Transverse colon (tissue), 4 donors: ENCODE results near the gene GABRB1. TPM values are rescaled to one million over a fixed set of nuclear protein-coding genes. Genes with fewer than 3 reads are reported as not detected.

Source experiments
- DNase-seq: peaks from one replicate; pipeline ENCODE4 v3.0.0-alpha.2; 2019
- H3K27ac ChIP-seq, 4 donors: fragments of 200-600 bp; sonication (generic); 2 replicates each; pipeline ENCODE4 v1.5.1; 2016 to 2018; ENCODE audit warnings: inconsistent platforms in 4 of 4
- H3K27me3 ChIP-seq: fragments of 200-600 bp; sonication (generic); 2 replicates; pipeline ENCODE4 v1.5.1; 2017; ENCODE audit warnings: inconsistent platforms
- H3K36me3 ChIP-seq, 4 donors: fragments of 200-600 bp; sonication (generic); 2 replicates each; pipeline ENCODE4 v1.5.1; 2017 to 2019; ENCODE audit warnings: inconsistent platforms in 4 of 4
- H3K4me1 ChIP-seq, 4 donors: fragments of 200-600 bp; sonication (generic); 2 replicates each; pipeline ENCODE4 v1.5.1; 2017 to 2020; ENCODE audit warnings: inconsistent platforms in 4 of 4
- H3K4me3 ChIP-seq, 4 donors: fragments of 200-600 bp; sonication (generic); 1 replicate in 1 of 4; 2 replicates in 3 of 4; pipeline versions ENCODE4 v1.5.1 to v1.6.1; 2017 to 2019; ENCODE audit warnings: inconsistent platforms in 4 of 4
- H3K9me3 ChIP-seq, 2 donors: fragments of 200-600 bp; sonication (generic); 2 replicates each; pipeline ENCODE4 v1.5.1; 2017 to 2019; ENCODE audit warnings: inconsistent platforms in 2 of 2
- EP300 ChIP-seq: sonication (generic); formaldehyde crosslinking; IDR thresholded peaks from one replicate; pipeline ENCODE4 v1.6.1; 2017; ENCODE audit warnings: antibody characterized with exemption, low read depth
- POLR2A ChIP-seq: fragments of 450-650 bp; IDR thresholded peaks from one replicate; pipeline ENCODE4 v1.6.1; 2016; ENCODE audit warnings: antibody characterized with exemption, mild to moderate bottlenecking, moderate library complexity
- POLR2AphosphoS5 ChIP-seq, 3 donors: sonication (generic); formaldehyde crosslinking; IDR thresholded peaks; one replicate each; pipeline ENCODE4 v1.6.1; 2016; ENCODE audit warnings: antibody characterized with exemption in 3 of 3
- WGBS, 2 donors: methylation state at CpG; one replicate each; pipeline ENCODE4 v1.1.5; 2018; ENCODE audit warnings: low coverage in 1 of 2; 5-methylcytosine and 5-hydroxymethylcytosine counted together
- in situ Hi-C, 4 donors: fragments of 200-750 bp; cut with MboI; loops; one replicate each; pipeline versions ENCODE4 v1.15.0 to v1.15.1; 2017; ENCODE audit warnings: low sequenced_read_pairs in 3 of 4, low pct_ligation_motif_present in 1 of 4, low pct_unique_long_range_greater_than_20kb in 1 of 4
- intact Hi-C: fragments of 100-400 bp; cut with DNase I; formaldehyde crosslinking; loops from one replicate; pipeline ENCODE4 v1.15.1; 2023; ENCODE audit warnings: low total_unique reads
- total RNA-seq, 4 donors: library from RNA; depleted of rRNA; stranded (reverse); fragments of >200 nt; gene quantifications; one replicate each; pipeline ENCODE4 v1.1.0, GENCODE V29; 2016
- TF ChIP-seq, protein P1 (sequence below), 5 experiments: fragments of 200-600 bp in 3 of 5; fragments of 450-650 bp in 2 of 5; sonication (generic) in 3 of 5; IDR thresholded peaks; 1 replicate in 2 of 5; 2 replicates in 3 of 5; pipeline ENCODE4 v1.5.1; 2016 to 2017; ENCODE audit warnings: antibody characterized with exemption in 5 of 5, inconsistent platforms in 3 of 5, mild to moderate bottlenecking in 2 of 5, moderate library complexity in 1 of 5

The GABRB1 gene
- total RNA-seq, 4 donors from 2014 or later, result 0.14 to 19.7 (median 0.48) TPM; not detected in 1

DNA sequence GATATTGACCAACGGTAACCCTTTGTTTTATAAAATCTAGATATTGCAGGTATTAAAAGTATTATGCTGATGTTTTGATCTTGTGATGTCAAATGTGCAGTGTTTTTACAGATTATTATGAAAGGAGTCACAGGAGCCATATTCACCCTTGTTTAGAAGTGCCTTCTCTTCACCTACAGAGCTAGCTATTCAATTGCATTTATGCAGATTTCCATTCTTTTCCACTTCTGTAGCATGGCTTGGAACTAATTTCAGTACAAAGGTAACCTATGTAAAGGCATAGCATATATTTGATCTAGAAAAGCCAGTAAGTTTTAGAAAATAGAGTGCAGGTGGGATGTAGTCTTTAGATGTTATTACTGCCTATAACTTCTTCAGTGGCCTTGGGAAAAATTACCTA, 176.2 kb downstream of the GABRB1 start:
- no peaks in the 10 kb centered on the region for H3K4me1 ChIP-seq
- no peaks in the 10 kb centered on the region for H3K9me3 ChIP-seq
- no peak overlapping the region for H3K27ac ChIP-seq
- in situ Hi-C loops, result no loop called here
- no peak for DNase-seq
- no peaks in the 10 kb centered on the region for H3K27me3 ChIP-seq
- no peaks in the 10 kb centered on the region for H3K36me3 ChIP-seq
- TF ChIP-seq POLR2A, result no peak
- no peak for TF ChIP-seq POLR2AphosphoS5 (IDR thresholded peaks at IDR 0.05)
- TF ChIP-seq, protein P1, sequence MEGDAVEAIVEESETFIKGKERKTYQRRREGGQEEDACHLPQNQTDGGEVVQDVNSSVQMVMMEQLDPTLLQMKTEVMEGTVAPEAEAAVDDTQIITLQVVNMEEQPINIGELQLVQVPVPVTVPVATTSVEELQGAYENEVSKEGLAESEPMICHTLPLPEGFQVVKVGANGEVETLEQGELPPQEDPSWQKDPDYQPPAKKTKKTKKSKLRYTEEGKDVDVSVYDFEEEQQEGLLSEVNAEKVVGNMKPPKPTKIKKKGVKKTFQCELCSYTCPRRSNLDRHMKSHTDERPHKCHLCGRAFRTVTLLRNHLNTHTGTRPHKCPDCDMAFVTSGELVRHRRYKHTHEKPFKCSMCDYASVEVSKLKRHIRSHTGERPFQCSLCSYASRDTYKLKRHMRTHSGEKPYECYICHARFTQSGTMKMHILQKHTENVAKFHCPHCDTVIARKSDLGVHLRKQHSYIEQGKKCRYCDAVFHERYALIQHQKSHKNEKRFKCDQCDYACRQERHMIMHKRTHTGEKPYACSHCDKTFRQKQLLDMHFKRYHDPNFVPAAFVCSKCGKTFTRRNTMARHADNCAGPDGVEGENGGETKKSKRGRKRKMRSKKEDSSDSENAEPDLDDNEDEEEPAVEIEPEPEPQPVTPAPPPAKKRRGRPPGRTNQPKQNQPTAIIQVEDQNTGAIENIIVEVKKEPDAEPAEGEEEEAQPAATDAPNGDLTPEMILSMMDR (IDR thresholded peaks at IDR 0.05), result no peak
- no peak for TF ChIP-seq EP300
- H3K4me3 ChIP-seq, result no peak overlapping the region
- intact Hi-C loops, result no loop called here
- 85 to 100% methylated on average over 1 of the region's 1 CpG for WGBS, 2 donors

DNA sequence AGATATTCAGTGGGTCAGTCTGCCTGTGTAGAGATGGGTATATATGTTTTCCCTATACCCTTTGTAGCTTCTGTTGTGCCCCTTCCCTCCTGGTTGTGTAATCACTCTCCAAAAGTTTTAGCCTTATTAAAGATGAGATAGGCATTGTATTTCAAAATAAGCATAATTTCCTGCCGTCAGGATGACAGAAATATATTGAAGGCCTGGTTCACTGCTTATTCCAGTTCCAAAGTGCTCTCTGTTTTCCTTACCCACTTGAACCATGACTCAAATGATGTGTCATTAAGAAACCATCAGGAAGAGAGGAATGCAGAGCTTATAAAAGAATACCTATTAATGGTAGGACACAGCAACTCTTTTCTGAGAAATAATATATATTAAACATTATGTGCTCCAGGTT, 178.5 kb downstream of the GABRB1 start:
- intact Hi-C loops, result no loop called here
- H3K4me3 ChIP-seq, result no peak overlapping the region
- H3K9me3 ChIP-seq, result no peaks in the 10 kb centered on the region
- DNase-seq, result no peak
- H3K27ac ChIP-seq, result no peak overlapping the region
- no peaks in the 10 kb centered on the region for H3K4me1 ChIP-seq
- no peaks in the 10 kb centered on the region for H3K27me3 ChIP-seq
- no peaks in the 10 kb centered on the region for H3K36me3 ChIP-seq
- WGBS, 2 donors, result 57 to 75% methylated on average over 1 of the region's 1 CpG
- TF ChIP-seq, protein P1 (IDR thresholded peaks at IDR 0.05), result no peak
- TF ChIP-seq POLR2A, result no peak
- TF ChIP-seq POLR2AphosphoS5 (IDR thresholded peaks at IDR 0.05), result no peak
- no peak for TF ChIP-seq EP300
- in situ Hi-C loops, result no loop called here

DNA sequence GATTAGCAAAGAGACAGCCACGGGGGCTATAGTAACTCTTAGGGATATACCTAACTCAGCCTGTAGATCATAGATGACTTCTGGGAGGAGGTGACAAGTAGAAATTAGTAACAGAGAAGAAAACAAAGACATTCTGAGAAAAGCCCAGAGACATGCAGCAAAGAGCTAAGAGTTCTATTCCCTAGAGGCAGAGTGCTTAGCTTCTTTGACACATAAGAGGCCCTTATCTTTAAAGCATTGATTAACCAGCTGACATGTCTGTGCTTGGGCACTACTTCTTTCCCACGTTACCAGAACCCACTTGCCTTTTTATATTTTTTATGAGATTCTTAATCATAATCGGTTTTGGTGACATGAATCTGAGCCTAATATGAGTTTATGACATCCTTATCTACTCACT, 179.5 kb downstream of the GABRB1 start:
- Histone ChIP-seq H3K27me3 (no peaks in the 10 kb centered on the region), H3K9me3 (no peaks in the 10 kb centered on the region), H3K27ac (no peak overlapping the region), H3K4me1 (no peaks in the 10 kb centered on the region), H3K4me3 (no peak overlapping the region), H3K36me3 (no peaks in the 10 kb centered on the region)
- 51 to 59% methylated on average over 3 of the region's 3 CpGs for WGBS, 2 donors
- in situ Hi-C loops (no loop called here), intact Hi-C loops (no loop called here)
- no peak for DNase-seq
- TF ChIP-seq POLR2AphosphoS5 (IDR thresholded peaks at IDR 0.05) (no peak), EP300 (no peak), POLR2A (no peak)
- TF ChIP-seq, protein P1 (IDR thresholded peaks at IDR 0.05), result no peak

DNA sequence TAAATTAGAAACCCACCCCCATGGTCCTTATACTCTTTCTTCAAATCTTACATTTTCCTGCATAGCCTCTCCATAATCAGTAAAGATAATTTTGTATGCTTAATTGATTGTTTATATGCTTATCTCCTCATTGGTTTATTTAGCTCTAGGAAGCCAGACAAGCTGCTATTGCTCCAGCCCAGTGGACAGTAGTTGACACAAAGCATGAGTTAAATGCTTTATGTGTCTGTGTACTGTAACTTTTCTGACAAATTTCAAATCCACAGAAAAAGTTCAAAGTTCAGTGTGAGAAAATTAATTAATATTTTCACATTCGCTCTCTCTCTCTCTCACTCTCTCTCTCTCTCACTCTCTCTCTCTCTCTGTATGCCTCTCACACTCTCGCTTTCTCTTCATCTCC, 181.7 kb downstream of the GABRB1 start:
- Histone ChIP-seq H3K27ac (no peak overlapping the region), H3K36me3 (no peaks in the 10 kb centered on the region), H3K27me3 (no peaks in the 10 kb centered on the region), H3K4me1 (no peaks in the 10 kb centered on the region), H3K9me3 (no peaks in the 10 kb centered on the region), H3K4me3 (no peak overlapping the region)
- no peak for DNase-seq
- in situ Hi-C loops, result no loop called here
- WGBS, 2 donors, result 78 to 85% methylated on average over 2 of the region's 2 CpGs
- intact Hi-C loops, result no loop called here
- TF ChIP-seq POLR2AphosphoS5 (IDR thresholded peaks at IDR 0.05) (no peak), POLR2A (no peak)
- TF ChIP-seq, protein P1 (IDR thresholded peaks at IDR 0.05), result no peak
